Activated T-cell treated with anti-CD3 and anti-CD28 coated beads for 1 hour (primary cell): ENCODE results near the gene CYP2W1.
A peak's percentile ranks its signal among the peaks of the same experiment; 100 is the strongest.

Experiments used
- DNase-seq: peaks from one replicate; pipeline ENCODE4 v3.0.0-alpha.2; 2020; ENCODE audit warnings: low read depth

Gene CYP2W1

DNA sequence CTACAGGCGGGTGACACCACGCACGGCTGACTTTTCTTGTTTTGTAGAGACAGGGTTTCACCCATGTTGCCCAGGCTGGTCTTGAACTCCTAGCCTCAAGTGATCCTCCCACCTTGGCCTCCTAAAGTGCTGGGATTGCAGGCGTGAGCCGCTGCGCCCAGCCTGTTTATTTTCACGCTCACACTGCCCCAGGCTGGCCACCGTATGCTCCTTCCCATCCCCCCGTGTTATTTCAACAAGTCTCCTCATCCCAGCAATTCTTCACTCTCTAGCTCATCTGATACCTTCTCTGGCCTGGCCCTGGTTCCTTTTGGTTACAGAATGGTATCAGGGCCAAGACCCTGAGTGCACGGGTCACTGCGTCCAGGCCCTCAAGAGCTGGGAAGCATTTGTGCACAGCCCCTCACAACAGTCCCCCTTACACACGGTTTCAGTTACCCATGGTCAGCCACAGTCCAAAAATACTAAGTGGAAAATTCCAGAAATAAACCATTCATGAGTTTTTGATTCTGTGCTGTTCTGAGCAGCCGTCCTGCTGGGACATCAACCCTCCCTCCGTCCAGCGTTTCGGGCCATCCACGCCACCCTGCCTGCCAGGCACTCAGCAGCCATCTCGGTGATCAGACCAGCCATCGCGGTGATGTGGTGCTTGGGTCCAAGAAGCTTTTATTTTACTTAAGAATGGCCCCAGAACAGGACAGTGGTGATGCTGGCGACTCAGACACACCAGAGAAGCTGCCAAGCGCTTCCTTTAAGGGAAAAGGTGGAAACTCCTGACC is 16.5 kb upstream of the CYP2W1 start:
- DNase-seq: no peak

DNA sequence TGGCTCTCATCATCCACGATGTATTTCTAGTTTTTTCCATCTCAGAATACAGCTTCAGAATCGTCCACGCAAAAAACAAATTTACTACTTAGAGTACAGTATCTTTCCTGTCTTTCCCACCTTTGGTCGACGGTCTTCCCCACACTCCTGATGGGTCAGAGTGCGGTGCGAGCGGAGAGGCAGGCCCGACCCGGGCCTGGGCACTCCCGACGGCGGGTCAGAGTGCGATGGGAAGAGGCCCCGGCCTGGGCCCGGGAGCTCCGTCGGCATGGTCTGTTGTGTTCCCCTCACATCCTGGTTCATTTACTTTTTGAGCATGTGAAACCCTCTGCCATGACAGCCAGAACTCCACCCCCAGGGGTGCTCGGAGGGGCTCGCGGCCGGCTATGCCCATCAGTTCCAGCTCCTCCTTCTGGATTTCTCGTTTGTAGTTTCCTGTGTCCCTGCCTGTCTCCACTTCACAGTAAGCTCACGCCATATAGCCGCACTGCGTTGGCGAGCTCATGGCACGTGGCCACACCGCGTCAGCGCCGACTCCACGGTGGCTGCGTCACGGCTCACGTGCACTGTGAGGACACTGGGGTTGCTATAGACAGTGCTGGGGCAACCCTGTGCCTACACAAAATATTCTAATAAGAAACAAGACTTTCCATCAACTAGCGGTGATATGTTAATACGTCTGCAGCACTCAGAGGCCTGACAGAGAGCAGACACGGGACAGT is 15.5 kb upstream of the CYP2W1 start:
- no peak for DNase-seq

DNA sequence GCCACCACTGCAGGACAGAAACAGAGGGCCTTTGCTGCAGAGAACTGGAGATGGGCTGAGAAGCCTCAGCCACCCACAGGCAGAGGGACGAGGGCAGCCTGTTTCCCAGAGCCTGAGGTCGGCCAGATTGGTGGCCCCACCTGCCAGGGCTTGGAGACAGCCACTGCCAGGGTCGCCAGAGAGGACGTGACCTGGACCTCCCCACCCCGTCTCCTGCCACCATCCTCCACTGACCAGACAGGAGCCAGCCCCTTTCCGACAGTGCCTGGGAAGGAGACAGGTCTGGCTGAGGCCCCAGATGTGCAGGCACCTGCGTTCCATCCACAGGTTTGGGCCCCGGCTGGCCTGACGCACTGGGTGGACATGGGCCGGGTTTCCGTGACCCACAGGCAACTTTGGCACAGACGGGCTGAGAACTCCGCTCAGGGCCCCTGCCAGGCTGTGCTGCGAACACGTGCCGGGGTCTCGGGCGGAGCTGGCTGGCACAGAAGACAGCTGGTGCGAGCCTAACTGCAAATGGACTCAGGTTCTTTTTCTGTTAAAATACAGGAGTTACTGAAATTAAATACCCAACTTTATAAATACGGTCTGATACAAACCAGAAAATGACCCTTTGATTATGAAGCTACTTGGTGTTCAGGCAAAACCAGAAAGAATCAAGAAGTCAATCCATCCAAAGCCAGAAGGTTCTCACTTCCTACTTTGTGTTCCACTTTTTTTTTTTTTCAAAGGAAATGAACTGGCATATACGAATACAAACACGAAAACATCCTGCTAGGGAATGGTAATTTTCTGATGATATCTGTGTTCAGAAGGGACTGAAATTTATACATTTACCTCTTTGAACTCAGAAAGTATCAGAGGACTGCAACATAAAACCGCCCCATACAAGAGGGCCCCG is 14.5 kb upstream of the CYP2W1 start:
- no peak for DNase-seq

DNA sequence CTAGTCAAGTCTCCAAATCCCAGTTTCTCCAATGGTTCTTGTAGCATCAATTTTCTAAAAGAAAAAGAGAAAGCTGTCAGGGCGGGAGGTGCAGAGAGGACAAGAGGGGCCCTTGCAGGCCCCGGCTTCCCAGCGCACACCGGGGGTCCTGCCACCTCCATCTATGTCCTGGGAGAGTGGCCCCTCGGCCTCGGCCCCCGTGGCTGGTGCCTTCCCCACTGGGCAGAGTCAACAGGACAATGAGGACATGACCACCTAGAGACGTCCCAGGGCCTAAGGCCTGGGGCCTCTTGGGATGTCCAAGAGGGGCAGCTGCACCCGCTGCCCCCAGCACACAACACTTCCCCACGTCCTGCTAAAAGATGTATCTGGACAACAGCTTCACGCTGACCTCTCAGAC is 13.6 kb upstream of the CYP2W1 start:
- no peak for DNase-seq

DNA sequence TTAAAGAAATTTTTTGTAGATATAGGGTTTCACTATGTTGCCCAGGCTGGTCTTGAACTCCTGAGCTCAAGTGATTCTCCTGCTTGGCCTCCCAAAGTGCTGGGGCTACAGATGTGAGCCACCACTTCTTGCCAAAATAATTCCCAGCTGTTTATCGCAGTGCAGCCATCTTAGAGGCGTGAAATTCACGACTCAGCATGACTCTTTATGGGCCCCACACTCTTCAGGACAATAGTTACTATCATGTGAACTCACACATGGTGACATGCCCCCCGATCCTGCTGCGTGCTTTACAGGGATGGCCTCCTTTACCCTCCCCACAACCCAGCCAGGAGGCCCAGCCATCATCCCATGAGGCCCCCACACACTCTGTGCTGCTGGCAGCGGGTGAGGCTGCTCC is 12.2 kb upstream of the CYP2W1 start:
- no peak for DNase-seq

DNA sequence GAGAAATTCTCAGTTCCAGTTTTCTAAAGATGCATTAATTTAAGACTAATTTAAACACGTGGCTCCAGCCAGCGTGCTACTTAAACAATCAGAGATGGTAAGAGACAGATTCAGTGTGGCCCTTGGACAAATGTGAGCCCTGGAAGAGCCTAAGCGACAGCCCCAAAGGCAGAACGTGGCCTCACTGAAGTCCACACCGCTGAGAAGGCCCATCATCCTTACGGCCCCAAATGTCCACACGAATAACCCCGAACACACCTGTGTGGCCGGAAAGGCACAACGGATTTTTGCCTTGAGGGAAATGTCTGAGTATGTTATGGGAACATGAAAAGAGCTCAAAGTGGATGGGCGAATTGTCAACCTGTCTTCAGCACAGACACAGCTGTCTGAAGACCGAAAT is 10.9 kb upstream of the CYP2W1 start:
- DNase-seq: no peak

DNA sequence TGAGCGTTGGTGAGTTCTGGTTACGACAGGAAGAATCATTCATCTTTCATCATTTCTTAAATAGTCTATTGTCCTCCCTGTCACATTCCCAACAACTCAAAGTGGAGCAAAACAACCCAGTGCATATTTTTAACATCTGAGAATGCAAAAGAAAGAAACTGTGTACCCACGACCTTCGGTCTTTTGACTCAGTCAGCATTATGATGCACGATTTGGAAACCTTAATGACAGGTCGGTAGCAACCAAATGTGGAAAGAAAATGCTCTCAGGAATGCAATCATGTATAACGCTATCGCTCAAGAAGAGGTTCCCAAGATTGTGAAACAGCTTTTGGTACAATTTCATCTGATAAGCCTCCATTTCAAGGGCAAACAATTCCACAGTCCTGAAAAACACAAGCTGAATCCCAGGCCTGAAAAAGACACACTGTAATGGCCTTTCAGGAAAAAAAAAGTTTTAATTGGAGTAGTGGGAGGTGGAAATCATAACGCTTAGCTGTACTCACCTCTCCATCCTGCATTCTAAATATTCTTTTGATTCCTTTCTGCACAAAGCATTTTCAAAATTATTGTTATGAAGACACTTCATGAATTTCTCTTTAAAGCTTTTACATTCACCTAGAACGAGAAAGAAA is 10.2 kb upstream of the CYP2W1 start:
- DNase-seq: no peak

DNA sequence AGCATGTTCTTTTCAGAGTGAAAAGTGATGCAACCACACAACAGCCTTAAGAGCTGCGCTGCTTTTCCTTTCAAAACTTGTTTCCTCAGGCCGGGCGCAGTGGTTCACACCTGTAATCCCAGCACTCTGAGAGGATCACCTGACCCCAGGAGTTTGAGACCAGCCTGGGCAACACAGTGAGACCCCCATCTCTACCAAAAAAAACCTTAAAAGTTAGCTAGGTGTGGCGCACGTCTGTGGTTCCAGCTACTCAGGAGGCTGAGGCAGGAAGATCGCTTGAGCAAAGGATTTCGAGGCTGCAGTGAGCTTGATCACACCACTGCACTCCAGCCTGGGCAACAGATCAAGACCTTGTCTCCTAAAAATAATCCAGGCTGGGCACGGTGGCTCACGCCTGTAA is 9.7 kb upstream of the CYP2W1 start:
- DNase-seq: no peak

DNA sequence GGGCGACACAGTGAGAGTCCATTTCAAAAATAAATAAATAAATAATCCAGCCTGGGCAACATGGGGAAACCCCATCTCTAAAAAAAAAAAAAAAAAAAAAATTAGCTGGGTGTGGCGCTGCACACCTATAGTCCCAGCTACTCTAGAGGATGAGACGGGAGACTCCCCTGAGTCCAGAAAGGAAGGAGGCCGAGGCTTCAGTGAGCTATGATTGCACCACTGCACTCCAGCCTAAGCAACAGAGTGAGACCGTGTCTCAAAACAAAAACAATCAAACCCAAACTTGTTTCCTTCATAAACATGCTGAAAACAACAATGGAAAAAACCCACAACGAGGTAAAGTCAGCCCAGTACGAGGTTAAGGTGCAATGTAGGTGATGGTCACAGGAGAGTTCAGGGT is 8.8 kb upstream of the CYP2W1 start:
- DNase-seq: no peak

DNA sequence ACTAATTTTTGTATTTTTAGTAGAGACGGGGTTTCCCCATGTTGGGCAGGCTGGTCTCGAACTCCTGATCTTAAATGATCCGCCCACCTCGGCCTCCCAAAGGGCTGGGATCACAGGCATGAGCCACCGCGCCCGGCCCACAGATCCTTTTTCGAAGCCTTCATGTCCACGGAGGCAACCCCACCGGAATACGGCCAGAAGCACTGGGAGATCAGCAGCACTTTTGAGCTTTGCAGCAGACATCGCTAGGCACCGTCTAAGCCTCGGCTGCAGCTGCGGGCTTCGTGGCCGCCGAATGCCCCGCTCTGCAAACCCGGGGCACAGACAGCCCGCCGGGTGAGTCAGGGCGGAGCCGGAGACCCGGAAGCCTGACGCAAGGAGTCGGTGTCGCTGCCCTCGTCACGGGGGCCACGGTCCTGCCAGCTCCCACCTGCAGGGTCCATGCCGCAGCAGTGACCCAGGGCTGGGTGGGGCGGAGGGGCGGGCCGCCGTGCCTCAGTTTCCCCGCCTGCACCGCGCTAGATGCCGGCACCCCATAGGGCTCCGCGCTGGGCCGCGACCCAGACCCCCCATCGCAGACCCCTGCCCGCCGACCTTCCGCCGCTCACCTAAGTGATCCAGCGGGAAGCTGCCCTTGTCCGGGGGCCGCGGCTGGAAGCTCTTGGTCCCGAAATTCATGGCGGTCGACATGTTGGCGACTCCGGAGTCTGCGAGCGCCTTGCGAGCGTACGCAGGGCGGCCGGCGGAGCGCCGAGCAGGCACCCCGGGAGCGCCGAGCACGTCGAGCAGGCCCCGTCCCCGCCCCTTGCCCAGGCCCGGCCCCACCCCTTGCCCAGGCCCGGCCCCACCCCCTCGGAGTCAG is 7.9 kb upstream of the CYP2W1 start, which contains the start of gene COX19:
TSS of gene COX19 (minus strand) at position 730 of the 862 bp plus-strand sequence. CDS start at position 690, 40 bp downstream.
- DNase-seq: peak; percentile 85

DNA sequence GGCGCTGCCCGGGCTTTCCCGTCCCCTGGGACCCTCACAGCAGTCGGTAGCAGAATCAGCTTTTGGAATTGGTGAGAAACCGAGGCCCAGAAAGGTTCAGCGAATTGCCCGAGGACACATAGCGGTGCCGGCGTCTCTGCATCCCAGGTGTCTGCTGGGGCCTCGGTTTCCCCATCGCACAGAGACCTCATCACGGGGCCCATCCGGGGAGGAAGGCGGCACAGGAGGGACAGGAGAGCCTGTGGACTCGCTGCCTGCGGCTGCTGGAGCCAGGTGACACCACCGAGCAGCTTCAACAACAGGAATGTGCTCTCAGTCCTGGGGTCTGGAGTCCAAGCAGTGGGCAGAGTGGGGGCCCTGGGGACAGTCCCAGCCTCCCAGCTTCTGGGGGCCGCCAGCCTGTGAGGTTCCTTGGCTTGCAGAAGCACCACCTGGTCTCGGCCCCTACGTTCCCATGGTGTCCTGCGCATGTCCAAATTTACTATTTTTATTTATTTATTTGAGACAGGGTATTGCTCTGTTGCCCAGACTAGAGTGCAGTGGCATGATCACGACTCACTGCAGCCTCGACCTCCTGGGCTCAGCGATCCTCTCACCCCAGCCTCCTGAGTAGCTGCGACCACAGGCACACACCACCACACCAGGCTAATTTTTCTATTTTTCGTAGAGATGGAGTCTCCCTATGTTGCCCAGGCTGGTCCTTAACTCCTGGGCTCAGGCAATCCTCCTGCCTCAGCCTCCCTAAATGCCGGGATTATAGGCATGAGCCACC is 7.1 kb upstream of the CYP2W1 start:
- no peak for DNase-seq

DNA sequence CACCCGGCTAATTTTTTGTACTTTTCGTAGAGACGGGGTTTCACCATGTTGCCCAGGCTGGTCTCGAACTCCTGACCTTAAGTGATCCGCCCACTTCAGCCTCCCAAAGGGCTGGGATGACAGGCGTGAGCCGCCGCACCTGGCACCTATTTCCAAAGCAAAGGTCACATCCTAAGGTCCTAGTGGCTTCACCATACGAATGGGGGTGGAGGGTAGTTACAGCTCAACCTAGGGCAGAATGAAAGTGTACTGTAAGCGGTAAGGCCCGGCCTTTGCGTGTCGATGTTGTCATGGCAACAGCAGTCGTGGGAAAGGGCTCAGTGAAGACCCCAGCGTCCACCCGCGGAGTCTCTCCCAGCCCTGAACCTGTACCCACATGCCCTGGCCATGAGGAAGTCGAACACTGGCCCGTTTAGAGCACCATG is 6.1 kb upstream of the CYP2W1 start:
- DNase-seq: no peak

DNA sequence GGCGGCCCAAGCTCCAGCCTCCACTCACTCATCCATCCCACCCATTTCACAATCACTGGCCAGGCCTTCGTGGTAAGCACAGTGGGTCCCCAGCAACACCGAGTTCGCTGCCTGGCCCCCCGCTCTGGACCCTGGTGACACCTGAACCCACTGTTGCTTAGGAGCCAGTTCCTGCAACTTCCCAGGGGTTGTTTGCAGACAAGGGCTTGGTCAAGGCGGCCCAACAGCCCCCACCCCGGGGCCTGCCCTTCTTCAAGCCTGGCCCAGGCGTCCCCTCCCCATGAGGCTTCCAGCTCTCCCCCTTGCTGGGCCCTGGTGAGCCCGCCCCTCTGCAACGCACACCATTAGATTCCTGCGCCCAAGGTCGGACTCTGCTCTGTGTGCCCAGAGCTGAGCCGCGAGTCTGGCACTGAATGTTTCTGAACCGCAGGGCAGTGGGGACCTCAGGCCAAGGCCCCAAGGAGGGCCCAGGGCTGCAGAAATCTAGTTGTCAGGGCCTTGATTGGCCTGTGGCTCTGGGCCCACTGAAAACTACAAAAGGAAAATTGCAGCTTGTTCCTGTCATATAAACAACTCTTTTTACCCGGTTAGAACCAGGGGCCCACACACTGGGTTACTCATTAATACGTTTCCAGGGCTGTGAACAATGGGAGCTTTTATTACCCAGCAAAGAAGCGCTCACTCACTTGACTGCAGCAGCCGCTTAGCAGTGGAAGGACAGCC is 5.5 kb upstream of the CYP2W1 start:
- DNase-seq: no peak

DNA sequence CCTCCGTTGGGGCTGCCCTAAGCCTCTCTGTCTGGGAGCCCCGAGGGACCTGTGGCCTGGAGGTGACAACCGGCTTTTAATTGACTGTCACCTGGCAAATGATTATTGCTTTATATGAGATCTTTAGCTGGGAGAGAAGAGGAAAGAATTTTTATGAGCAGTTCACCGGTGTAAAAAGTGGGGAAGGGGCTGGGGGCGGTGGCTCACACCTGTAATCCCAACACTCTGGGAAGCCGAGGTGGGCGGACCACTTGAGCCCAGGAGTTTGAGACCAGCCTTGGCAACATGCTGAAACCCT is 5.0 kb upstream of the CYP2W1 start:
- no peak for DNase-seq

DNA sequence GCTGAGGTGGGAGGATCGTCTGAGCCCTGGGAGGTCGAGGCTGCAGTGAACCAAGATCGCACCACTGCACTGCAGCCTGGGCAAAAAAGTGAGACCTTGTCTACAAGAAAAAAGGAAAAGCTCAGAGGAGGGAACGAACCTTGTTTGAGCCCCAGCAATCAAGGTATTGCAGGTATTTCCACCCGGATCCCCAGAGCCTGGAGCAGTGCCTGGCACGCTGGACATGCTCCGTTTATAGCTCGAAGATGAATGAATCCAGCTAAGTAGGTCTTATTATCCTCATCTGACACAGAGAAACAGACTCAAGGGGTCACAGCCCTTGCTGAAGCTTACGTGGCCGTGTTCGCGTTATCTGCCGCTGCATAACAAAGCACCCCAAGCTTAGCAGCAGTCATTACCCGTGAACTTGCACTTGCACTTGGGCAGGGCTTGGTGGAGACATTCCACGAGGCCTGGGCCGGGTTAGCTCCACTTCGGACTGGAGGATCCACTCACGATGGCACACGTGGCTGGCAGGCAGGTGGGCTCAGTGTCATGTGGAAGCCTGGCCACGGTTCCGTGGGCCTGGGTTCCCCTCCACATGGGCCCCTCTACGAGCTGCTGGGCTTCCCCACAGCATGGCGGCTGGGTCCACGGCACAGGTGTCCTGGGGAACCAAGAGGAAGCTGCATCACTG is 4.4 kb upstream of the CYP2W1 start:
- no peak for DNase-seq

DNA sequence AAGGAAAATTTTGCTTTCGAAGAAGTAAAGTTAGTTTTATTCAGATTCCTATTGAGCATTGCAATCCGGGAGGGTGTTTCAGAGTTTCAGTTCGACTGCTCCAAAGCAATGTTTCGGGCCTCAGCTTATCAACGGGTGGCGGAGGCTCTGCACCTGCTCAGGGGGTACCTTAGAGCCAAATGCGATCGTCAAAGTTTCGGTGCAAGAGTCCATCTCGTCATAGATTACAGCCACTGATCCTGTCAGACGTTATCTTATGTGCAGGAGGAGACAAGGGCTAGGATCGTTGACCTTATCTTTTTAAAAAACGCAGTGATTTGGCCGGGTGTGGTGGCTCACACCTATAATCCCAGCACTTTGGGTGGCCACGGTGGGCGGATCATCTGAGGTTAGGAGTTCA is 3.8 kb upstream of the CYP2W1 start:
- DNase-seq: no peak

DNA sequence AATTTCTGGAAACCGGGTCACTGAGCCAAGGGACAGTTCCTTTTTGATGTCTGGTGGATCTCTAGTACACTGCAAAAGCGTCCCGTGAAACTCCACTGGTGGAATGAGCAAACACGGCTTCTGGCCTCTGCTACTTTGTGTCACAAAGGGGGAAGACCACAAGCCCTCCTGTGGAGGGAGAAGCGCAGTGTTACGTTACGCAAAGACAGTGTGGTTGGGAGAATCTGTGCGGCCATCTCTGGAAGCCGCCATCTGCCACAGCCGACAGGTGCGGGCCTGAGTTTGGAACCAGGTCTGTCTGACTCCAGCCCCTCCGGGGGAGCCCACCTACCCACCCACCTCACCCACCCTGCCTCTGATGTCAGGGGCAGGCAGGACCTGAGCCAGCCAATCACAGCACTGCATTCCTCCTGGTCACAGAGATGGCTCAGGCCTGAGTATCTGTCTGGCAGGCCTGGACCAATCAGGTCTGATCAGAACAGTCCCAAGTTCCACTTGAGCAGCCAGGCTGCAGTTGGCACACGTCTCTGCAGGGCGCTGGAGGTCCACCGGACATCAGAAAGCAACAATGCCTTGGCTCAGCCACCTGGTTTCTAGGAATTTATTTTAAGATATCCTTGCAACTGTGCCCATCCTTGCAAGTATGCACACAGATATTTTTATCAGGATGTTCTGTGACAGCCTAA is 3.0 kb upstream of the CYP2W1 start:
- no peak for DNase-seq

DNA sequence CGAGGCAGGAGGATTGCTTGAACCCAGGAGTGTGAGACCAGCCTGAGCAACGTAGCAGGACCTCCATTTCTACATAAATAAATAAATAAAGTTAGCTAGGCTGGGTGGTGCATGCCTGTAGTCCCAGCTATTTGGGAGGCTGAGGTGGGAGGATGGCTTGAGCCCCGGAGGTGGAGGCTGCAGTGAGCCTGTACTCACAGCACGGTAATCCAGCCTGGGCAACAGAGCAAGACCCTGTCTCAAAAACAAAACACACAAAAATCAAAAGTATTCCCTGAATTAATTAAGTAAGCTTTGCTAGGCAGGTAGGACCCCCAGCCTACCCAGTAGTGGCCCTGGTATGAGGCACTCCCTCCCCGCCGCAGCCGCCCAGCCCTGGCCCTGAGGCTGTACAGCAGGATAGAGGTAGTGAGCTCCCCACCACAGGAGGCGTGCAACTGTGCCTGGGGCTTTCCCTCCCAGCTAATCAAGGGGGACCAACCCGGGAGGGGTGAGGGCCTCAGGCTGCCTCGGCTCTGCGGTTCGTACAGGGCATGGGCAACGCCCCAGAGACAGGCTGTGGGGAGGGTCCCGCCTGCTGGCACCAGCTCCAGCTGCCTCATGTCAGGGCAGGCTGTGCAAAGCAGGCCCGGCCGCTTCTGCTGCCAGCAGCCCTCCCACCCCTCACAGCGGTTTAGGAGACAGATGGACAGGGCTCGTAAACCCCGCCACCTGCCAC is 1.0 kb upstream of the CYP2W1 start:
- no peak for DNase-seq
